NCI-H69 (cell line): Measurements from ENCODE around the gene HRH1.
"Not testable (repeated sequence)": the region's sequence is repeated elsewhere in the genome, so short reads cannot be mapped to it uniquely, and the experiment has no call there.

Experiments used
- DNase-seq: peaks from one replicate; lab custom pipeline; 2025; lab: John Stamatoyannopoulos, UW

The HRH1 gene, protein sequence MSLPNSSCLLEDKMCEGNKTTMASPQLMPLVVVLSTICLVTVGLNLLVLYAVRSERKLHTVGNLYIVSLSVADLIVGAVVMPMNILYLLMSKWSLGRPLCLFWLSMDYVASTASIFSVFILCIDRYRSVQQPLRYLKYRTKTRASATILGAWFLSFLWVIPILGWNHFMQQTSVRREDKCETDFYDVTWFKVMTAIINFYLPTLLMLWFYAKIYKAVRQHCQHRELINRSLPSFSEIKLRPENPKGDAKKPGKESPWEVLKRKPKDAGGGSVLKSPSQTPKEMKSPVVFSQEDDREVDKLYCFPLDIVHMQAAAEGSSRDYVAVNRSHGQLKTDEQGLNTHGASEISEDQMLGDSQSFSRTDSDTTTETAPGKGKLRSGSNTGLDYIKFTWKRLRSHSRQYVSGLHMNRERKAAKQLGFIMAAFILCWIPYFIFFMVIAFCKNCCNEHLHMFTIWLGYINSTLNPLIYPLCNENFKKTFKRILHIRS

DNA sequence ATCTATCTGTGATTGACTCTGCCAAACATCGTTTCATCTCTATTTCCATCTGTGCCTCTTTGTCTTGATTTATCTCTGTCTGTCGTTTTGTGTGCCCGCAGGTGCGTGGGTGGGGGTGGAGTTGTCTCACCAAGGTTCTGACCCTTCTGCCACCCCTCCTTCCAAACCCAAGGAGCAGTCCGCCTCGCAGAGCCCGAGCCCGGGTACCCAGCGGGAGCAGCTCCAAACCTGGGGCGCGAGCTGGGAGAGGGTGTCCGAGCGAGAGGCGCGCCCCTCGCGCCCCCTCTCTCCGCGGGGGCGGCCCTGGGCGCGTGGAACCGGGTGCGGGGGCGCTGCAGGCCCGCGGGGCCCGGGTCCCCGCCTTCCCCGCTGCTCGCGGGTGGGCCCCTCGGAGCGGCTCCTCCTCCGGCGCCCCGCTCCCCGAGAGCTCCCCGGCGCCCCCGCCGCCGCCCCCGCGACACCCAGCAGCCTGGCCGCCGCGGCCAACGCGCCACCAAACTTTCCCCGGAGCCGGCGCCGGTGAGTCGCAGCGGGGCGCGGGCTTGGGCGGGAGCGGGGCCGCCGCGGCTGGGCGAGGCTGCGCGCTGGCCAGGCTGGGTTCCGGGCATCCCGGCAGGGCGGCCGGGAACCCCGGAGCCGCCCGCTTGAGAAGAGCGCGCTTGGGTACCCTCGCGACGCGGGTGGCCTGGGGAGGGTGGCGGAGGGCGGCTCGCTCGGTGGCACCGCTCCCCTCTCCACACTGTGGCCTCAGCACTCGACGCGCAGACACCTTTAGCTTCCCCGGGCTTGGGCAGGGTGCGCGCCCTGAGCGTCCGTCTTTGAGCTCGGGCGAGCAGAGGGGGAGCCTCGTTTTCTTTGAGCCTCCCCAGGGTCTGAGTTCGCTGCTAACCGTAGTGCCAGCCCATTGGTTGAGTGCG lies at the start of gene HRH1:
TSS of gene HRH1 (plus strand) at position 458 of the 917 bp plus-strand sequence. CDS start 104,545 bp downstream, outside the sequence.
- peak; percentile 72 for DNase-seq

DNA sequence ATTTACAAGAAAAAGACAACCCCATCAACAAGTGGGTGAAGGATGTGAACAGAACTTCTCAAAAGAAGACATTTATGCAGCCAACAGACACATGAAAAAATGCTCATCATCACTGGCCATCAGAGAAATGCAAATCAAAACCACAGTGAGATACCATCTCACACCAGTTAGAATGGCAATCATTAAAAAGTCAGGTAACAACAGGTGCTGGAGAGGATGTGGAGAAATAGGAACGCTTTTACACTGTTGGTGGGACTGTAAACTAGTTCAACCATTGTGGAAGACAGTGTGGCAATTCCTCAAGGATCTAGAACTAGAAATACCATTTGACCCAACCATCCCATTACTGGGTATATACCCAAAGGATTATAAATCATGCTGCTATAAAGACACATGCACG lies 41.0 kb upstream of the HRH1 start:
- not testable (repeated sequence) for DNase-seq

DNA sequence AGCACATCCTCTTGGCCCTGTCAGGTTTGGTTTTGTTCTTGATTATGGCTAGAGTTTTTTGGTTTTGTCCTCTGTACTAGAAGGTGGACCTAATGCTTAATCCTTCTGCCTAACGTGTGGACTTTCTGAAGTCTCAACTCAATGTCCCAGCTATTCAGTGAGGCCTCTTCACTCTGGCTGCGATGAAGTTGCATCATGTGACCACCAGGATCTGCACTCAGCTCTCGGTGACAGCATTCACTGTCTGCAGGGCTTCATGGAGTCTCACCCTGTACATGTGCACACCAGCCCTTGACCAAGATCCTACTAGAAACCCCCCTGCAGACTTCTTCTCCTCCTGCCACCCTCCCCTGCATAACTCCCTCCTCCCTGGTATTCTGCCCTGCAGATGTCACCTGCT lies 38.7 kb upstream of the HRH1 start:
- DNase-seq, result no peak

DNA sequence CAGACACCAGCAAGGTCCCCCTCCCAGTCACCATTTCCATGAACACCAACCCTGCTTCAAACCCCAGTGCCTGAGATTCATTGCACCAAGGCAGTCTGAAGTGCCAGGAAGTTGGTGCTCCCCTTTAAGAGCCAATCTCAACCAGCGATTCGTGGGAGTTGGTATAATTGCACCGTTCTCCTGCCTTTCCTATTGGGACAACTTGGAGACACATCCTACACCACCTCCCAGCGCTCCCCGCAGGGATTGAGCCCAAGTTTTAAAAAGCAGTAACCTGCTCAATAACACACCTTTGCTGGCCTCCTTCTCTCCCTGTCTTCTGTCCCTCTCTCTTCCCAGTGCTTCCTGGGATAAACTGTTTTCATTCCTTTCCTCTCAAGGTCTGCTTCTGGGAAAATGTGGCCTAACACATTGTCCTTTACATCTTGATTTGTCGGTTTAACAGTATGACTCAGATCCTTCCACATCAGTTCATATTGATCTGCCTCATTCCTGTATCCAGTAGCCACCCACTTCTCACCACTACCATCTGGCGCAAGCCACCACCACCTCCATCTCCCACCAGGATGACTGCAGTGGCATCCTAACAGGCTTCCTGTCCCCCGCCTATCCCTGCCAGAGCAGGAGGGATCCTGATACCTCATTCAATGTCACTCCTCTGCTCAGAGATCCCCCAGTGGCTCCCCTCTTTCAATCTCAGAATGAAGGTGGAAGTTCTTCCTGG lies 37.8 kb upstream of the HRH1 start:
- DNase-seq, result no peak

DNA sequence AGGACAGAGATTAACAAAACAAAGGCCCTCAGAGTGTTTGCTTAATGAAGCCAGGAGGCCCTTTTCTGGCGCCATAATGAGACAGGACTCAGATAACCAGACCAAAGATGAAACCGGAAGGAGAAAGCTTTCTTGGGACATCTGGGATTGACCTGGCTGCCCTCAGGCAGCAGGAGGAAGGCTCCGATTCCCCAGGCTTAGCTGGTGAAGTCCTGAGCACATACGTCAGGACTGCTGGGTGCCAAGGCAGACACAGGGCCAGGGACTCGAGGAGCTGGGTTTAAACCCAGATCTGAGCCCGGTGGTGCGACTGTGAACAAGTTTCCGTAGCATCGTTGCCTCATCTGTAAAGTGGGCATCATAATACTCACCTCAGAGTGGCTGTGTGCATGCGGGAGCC lies 36.7 kb upstream of the HRH1 start:
- DNase-seq, result no peak

DNA sequence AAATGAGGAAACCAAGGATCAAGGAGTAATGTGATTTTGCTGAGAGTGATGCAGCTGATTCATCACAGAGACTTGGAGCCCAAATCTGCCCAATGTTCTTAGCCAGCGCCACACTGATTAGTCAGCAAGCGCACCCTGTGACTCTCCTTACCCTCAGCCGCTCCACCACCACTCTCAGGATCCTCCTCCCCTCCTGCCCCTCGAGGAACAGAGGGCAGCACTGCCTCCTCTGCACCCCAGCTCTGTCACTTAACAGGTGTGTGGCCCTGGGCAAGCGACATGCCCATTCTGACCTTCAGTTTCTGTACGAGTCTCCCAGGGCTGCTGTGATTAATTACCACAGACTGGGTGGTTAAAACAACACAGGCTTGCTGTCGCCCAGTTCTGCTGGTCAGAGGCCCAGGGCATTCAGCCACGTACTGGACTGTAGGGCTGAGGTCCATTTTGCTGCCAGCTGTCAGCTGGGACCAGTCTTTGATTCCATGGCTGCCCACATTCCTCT lies 36.1 kb upstream of the HRH1 start:
- DNase-seq, result no peak

DNA sequence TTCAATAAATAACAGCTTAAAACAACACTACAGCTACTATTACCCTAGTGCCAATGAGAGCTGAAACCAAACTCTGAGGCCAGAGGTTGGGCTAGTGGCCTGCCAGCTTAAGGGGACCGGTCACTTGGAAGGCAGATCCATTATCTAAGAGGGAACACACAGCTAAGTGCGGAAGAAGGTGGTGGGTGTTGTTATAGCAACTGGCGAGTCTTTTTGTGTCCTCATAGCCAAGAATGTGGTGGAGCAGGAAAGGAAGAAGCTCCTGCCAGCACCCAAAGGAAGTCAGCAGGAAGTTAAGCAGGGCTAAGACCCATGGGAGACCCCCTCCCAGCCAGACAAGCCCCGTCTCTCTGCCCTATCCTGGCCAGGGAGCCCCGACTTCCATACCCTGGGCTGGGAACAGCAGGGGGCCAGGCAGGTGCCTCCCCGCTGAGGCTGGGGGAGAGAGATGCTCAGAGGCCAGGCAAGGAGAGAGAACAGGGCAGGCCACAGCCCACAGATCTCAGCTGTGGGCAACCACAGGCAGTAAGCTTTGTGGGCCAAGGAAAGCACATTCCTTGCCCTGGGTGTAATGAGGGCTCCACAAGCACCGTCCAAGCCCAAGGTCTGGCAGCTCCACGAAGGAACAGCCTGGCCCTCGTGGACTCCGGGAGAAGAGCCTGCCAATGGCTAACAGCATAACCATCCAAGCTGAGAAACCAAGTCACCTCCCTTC lies 34.0 kb upstream of the HRH1 start:
- no peak for DNase-seq

DNA sequence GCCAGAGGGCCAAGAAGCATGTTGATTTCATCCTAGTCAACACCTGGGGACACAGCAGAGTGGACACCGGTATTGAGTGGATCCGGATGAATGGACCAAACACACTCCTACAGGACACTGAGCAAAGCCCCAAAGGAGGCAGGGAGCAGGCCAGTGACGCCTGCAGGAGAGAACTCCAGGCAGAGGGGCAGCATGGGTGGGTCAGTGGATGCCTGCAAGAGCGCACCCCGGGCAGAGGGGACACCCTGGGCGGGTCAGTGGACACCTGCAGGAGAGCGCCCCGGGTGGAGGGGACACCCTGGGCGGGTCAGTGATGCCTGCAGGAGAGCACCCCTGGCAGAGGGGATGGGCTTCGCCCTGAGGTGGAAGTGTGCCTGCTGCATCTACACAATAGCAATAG lies 27.6 kb upstream of the HRH1 start:
- no peak for DNase-seq

DNA sequence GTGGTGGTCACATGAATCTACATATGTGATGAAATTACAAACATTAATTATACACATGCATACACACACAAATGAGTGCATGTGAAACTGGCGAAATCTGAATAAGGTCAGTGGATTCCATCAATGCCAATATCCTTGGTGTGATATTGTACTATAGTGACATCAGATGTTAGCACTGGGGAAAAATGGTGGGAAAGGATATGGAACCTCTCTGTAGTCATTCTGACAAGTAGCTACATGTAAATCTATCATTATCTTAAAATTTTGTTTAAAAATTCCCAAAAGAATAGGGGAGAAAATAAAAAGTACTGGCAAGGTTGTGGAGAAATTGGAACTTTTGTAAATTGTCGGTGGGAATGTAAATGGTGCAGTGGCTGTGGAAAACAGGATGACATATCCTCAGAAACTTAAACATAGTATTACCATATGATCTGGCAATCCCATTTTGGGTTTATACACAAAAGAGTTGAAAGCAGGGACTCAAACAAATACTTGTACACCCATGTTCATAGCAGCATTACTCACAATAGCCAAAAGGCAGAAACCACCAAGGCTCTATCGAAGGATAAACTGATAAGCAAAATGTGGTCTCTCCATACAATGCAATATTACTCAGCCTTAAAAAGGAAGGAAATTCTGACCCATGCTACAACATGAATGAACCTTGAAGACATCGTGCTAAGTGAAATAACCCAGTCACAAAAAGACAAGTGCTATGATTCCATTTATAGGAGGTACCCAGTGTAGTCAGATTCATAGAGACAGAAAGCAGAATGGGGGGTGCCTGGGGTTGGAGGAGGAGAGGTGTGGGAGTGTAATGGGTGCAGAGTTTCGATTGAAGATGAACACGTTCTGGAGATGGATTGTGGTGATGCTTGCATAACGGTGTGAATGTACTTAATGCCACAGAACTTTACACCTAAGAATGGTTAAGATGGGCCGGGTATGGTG lies 25.3 kb upstream of the HRH1 start:
- no peak for DNase-seq

DNA sequence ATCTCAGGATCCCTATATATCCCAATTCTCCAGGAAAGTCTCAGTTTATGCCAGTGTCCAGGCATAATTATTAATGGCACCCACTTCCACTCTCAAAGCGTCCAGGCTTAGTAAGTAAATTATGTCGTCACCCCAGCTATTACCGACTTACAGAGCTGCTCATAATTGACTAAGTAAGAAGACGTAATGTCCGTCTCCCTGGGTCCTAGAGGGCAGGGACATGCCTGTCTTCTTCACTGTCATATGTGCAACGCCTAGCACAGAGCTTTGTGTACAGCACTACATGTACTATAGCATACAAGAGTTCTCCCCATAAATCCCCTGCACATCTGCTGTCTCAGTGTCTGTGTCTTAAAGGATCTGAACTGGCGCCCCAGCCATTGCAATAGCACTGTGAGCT lies 23.9 kb upstream of the HRH1 start:
- no peak for DNase-seq

DNA sequence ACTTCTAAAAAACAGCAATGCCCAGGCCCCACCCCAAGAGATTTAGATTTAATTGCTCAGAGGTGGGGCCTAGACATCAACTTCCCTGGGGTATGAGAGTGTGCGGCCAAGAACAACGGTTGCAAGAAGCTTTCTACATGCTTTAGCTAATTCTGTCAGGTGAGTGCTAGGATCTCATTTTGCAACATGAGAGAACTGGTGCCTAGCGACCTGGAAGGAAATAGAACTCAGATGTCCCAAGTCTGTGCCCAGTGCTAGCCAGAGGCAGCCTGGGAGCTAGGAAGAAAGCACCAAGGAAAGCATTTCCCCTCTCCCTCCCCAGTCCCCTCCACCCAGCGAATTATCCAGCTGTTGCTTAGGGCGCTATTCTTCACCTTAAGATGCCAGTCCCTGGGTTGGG lies 22.9 kb upstream of the HRH1 start:
- DNase-seq, result no peak

DNA sequence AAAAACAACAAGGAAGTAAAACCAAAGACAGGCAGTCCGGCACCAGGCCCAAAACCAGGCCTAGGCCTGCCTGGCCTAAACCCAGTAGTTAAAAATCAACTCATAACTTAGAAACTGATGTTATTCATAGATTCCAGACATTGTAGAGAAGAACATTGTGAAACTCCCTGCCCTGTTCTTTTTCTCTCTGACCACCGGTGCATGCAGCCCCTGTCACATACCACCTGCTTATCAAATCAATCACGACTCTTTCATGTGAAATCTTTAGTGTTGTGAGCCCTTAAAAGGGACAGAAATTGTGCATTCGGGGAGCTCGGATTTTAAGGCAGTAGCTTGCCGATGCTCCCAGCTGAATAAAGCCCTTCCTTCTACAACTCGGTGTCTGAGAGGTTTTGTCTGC lies 22.4 kb upstream of the HRH1 start:
- not testable (repeated sequence) for DNase-seq

DNA sequence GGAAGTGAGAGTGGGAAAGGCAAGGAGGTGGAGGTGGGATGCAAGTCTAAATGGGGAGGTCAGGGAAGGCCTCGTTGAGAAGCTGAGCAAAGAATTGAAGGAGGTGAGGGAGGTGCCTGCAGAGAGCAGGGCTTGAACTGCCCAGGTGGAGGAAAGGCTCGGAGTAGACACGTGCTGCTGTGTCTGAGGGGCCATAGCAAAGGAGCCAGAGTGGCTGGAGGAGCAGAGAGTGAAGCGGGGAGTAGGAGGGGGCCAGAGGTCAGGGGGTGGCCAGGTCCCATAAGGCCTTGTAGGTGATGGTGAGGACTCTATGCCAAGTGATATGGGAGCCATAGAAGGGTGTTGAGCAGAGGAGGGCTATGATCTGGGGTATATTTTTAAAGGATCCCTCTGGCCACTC lies 21.4 kb upstream of the HRH1 start:
- no peak for DNase-seq

DNA sequence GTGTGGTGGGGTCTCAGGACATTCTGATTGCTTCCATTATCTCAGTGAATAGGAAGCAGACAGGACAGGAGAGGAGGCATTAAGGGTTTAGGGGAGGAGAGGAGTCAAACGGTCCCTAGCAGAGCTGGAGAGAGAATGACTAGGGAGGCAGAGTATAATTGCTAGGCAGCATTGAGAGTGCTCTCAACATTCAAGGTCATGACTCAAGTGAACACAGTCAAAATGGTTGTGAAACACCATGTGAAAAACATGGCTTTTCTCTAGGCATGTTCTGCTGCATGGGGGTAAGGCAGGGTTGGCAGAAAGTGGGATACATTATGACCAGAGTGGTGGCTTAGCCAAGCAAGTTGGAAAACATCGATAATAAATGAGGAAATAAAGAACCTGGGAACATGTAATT lies 19.5 kb upstream of the HRH1 start:
- no peak for DNase-seq

DNA sequence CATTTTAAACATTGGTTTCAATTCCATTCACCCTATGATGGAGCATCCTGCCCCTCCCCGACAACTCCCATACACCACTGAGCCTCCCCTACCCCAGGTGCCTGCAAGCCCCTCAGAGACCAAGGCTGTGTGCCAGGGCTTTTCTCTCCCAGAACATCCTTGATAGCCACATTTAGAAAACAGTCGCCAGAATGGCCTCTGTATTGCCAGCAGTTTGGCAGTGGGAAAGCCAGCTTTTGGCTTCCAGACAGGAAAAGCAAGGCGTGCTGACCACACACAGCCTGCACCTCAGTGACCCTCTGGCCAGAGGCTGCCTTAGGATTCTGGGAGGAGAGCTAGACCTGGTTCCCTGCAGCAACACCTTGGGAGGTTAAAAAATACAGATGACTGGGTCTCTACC lies 18.2 kb upstream of the HRH1 start:
- DNase-seq, result no peak

DNA sequence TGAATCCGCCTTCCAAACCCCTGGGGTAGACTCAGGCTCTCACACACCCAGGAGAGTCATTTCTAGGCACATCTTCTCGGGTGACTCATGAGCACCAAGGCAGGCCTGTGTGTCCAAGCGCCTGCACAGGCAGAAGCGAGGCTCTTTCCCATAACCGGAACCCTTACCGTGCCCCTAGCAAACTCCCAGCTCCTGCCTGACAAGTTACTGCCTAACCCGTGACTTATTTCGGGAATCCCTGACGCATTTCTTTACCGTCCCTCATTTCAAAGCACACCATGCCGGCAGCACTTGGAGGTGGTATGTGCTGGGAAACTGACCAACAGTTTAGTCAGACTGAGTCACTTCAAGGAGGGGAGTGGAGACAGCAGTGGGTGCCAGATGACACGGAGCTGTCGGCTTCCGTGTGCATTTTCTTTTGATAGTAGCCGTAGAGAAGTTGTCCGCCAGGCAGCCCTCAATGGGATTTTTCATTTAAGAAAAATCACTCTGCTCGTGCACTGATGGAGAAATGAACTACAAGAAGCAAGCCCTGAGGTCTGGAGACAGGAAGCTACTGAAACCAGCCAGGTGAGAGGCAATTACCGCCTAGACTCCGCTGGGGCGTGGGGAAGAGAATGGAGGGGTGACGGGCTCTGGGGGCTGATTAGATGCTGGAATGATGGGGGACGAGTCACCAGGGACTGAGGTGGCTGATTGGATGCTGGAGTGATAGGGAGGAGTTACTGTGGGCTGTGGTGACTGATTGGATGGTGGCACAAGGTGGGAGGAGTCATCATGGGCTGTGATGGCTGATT lies 17.3 kb upstream of the HRH1 start:
- DNase-seq, result peak; percentile 94

DNA sequence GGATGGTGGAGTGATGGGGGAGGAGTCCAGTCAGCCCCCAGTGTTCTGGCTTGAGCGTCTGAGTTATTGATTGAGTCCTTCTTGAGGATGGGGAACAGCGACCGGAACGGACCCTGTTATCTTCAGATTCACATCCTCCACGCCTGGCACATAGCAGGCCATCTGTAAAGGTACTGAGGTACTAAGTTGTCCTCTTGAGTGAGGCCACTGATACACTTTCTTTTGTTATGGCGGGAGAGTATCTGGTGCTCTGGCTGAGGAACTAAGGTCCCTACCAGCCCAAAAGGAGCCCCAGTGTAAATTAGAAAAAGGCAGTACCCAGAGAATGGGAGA lies 16.7 kb upstream of the HRH1 start:
- no peak for DNase-seq

DNA sequence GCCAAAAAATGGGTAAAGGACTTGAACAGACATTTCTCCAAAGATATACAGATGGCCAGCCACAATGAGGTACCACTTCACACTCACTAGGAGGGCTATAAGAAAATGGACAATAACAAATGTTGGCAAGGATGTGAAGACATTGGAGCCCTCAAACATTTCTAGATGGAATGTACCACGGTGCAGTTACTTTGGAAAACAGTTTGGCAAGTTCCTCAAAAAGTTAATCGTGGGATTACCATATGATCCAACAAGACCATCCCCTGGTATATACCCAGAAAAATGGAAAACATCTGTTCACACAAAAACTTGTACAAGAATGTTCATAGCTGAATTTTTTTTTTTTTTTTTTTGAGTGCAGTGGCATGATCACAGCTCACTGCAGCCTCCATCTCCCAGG lies 15.9 kb upstream of the HRH1 start:
- DNase-seq, result no peak

DNA sequence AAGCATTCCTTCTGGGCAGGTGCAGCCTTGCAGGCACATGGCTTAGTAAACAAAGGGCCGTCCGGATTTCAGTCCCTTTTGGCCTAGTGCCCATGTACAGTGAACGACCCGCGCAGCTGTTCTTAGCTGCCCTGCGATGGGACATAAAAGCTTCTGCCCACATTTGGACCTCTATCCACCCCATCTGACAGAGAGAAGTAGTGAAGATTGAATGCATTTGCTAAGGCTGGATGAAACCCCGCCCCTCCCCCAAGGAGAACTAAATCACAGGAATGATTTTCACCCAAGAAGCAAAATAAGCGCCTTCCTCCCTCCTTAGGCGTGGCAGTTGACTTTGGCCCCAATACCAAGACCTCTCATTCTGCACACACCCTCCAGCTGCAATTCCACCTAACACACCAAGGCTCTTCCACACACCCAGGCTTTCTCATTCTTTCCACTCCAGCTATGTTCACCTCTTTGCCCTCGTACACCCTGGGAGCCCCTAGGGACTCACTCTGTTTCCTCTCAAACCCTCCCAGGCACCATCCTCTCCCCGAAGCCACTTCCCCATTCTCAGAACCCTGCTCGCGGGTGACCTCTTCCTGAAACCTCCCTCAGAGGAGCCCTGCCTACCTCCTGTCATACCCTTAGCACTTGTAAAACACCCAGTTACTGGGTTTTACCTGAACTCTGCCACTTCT lies 14.1 kb upstream of the HRH1 start:
- peak; percentile 76 for DNase-seq
